ENCODE results near the gene PTRHD1.

PTRHD1 gene

DNA sequence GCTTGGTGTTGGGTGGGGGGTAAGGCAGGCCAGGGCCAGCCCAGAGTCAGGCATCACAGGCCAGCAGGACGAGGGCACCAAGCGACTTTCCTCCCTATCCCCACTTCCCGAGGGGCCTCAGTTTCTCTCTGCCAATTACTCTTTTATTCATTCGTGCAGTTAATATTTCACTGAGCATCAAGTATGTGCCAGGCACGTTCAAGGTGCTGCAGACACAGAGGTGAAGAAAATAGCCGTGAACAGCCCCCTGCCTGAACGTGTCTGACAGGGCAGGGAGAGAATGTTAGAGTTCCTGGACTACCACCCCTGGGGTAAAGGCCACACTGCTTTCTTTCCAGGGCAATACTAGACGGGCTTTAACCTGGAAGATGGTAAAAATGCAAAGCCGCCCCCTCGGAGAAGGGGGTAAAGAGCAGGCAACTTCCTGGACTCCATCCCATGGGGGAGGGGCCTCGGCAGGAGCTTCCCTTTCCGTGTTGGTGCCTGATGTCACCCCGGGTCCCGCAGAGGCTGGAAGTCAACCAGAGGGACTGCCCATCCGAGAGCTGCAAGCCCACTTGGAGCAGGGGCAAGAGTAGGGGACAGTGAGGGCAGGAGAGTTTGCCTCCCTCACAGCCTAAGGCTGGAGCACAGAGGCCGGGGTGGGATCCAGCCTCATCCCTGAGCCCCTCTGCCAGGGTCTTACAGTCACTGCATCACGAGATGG, 47.1 kb upstream of the PTRHD1 start:
- H3K4me2 ChIP-seq (ENCODE audit: low read length): no peak overlapping the region
- peaks cover 46% of the 10 kb centered on the region for H3K36me3 ChIP-seq (replicated peaks; ENCODE audit: low read depth, low read length)
- H3K79me2 ChIP-seq (ENCODE audit: low read length): no peaks in the 10 kb centered on the region
- no peaks in the 10 kb centered on the region for H3K9me3 ChIP-seq (ENCODE audit: insufficient read depth, low read length)
- H3K4me3 ChIP-seq (ENCODE audit: low read length): no peak overlapping the region
- H3K27me3 ChIP-seq (ENCODE audit: low read depth, low read length): no peaks in the 10 kb centered on the region
- no peak overlapping the region for H3K27ac ChIP-seq (ENCODE audit: low read length)
- no peaks in the 10 kb centered on the region for H3K4me1 ChIP-seq (ENCODE audit: low read length)
- H4K20me1 ChIP-seq (ENCODE audit: insufficient read depth, low read length): no peaks in the 10 kb centered on the region; the same call in 1 of the 2 replicates
- H3K9ac ChIP-seq (ENCODE audit: low read length): no peak overlapping the region
- no peak overlapping the region for H2AFZ ChIP-seq (ENCODE audit: low read depth, low read length)
- TF ChIP-seq EZH2phosphoT487 (IDR thresholded peaks at IDR 0.05; ENCODE audit: low read depth): no peak
- TF ChIP-seq CTCF (IDR thresholded peaks at IDR 0.05; ENCODE audit: low read depth, low read length): no peak

DNA sequence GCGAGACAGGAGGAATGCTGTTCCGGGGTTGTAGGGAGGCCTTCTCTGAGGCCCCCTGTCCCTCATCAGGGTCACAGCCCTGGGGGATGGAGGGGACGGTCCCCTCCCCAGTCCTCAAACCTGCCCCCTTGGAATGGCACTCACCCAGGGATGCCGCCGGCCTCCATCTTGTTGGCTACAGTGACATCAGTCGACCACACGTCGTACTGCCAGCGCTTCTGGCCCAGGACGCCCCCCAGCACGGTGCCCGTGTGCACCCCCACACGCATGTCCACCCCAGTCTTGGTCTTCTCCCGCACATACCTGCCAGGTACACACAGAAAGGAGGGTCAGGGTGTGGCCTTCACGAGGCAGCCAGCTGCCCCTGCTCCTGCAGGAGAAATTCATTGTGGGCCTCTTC, 46.5 kb upstream of the PTRHD1 start:
- H3K9me3 ChIP-seq (ENCODE audit: insufficient read depth, low read length): no peaks in the 10 kb centered on the region
- H3K79me2 ChIP-seq (ENCODE audit: low read length): no peaks in the 10 kb centered on the region
- H2AFZ ChIP-seq (ENCODE audit: low read depth, low read length): no peak overlapping the region
- H3K4me2 ChIP-seq (ENCODE audit: low read length): no peak overlapping the region
- TF ChIP-seq EZH2phosphoT487 (IDR thresholded peaks at IDR 0.05; ENCODE audit: low read depth) (no peak), CTCF (IDR thresholded peaks at IDR 0.05; ENCODE audit: low read depth, low read length) (no peak)
- H3K4me3 ChIP-seq (ENCODE audit: low read length): no peak overlapping the region
- H3K9ac ChIP-seq (ENCODE audit: low read length): no peak overlapping the region
- H3K27ac ChIP-seq (ENCODE audit: low read length): no peak overlapping the region
- H4K20me1 ChIP-seq (ENCODE audit: insufficient read depth, low read length): no peaks in the 10 kb centered on the region; the same call in 1 of the 2 replicates
- peaks cover 52% of the 10 kb centered on the region for H3K36me3 ChIP-seq (replicated peaks; ENCODE audit: low read depth, low read length)
- no peaks in the 10 kb centered on the region for H3K4me1 ChIP-seq (ENCODE audit: low read length)
- no peaks in the 10 kb centered on the region for H3K27me3 ChIP-seq (ENCODE audit: low read depth, low read length)

DNA sequence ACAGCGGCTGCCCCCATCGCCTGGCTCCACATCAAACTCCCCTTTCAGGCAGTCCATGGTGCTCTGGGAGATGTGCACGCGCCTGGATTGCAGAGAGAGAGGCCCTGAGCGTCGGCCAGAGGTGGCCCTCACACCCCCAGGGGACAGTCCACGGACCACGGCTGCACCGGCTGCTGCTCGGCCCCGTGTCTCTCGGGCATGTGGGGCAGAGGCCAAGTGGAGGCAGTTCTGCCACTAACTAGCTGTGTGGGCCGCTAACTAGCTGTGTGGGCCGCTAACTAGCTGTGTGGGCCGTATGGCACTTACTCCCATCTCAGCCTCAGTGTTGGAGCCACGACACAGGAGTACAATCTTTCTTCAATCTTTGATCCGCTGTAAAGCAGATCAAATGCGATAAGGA, 45.4 kb upstream of the PTRHD1 start:
- no peaks in the 10 kb centered on the region for H3K4me1 ChIP-seq (ENCODE audit: low read length)
- no peak overlapping the region for H3K4me2 ChIP-seq (ENCODE audit: low read length)
- no peaks in the 10 kb centered on the region for H3K27me3 ChIP-seq (ENCODE audit: low read depth, low read length)
- no peaks in the 10 kb centered on the region for H3K79me2 ChIP-seq (ENCODE audit: low read length)
- H3K36me3 ChIP-seq (replicated peaks; ENCODE audit: low read depth, low read length): peaks cover 62% of the 10 kb centered on the region
- H3K4me3 ChIP-seq (ENCODE audit: low read length): no peak overlapping the region
- TF ChIP-seq CTCF (IDR thresholded peaks at IDR 0.05; ENCODE audit: low read depth, low read length): no peak
- TF ChIP-seq EZH2phosphoT487 (IDR thresholded peaks at IDR 0.05; ENCODE audit: low read depth): no peak
- H4K20me1 ChIP-seq (ENCODE audit: insufficient read depth, low read length): no peaks in the 10 kb centered on the region
- H3K27ac ChIP-seq (ENCODE audit: low read length): no peak overlapping the region
- H2AFZ ChIP-seq (ENCODE audit: low read depth, low read length): no peak overlapping the region
- H3K9me3 ChIP-seq (ENCODE audit: insufficient read depth, low read length): no peaks in the 10 kb centered on the region
- no peak overlapping the region for H3K9ac ChIP-seq (ENCODE audit: low read length)

- no peak overlapping the region for H2AFZ ChIP-seq (ENCODE audit: low read depth, low read length)
- H3K9ac ChIP-seq (ENCODE audit: low read length): no peak overlapping the region
- H3K4me2 ChIP-seq (ENCODE audit: low read length): no peak overlapping the region
- H3K36me3 ChIP-seq (replicated peaks; ENCODE audit: low read depth, low read length): peaks cover 64% of the 10 kb centered on the region
- no peaks in the 10 kb centered on the region for H3K79me2 ChIP-seq (ENCODE audit: low read length)
- no peak overlapping the region for H3K27ac ChIP-seq (ENCODE audit: low read length)
- no peaks in the 10 kb centered on the region for H3K27me3 ChIP-seq (ENCODE audit: low read depth, low read length)
- no peaks in the 10 kb centered on the region for H3K9me3 ChIP-seq (ENCODE audit: insufficient read depth, low read length)
- no peaks in the 10 kb centered on the region for H4K20me1 ChIP-seq (ENCODE audit: insufficient read depth, low read length)
- no peaks in the 10 kb centered on the region for H3K4me1 ChIP-seq (ENCODE audit: low read length)
- H3K4me3 ChIP-seq (ENCODE audit: low read length): no peak overlapping the region
- TF ChIP-seq CTCF (IDR thresholded peaks at IDR 0.05; ENCODE audit: low read depth, low read length) (no peak), EZH2phosphoT487 (IDR thresholded peaks at IDR 0.05; ENCODE audit: low read depth) (no peak)
Observed at GRCh38 chr2:24837996-24838513, 44.9 kb upstream of the PTRHD1 start.

Measured in OCI-LY3 (cell line).